ENCODE results near the gene BEX3.

BEX3 gene

GRCh38 chrX:103376118-103376978 lies at the start of gene BEX3:
TSS of gene BEX3 (plus strand) at chrX:103376538. CDS start at chrX:103377522, 984 bp downstream.
- DNase-seq (ENCODE audit: low read depth), result no peak
- peak within 1 kb of the TSS; percentile 68 for H3K4me3 ChIP-seq (ENCODE audit: low read depth, low read length)
- no peak for TF ChIP-seq CTCF (IDR thresholded peaks at IDR 0.05; ENCODE audit: control insufficient read depth, extremely low read depth, insufficient read depth)

DNA sequence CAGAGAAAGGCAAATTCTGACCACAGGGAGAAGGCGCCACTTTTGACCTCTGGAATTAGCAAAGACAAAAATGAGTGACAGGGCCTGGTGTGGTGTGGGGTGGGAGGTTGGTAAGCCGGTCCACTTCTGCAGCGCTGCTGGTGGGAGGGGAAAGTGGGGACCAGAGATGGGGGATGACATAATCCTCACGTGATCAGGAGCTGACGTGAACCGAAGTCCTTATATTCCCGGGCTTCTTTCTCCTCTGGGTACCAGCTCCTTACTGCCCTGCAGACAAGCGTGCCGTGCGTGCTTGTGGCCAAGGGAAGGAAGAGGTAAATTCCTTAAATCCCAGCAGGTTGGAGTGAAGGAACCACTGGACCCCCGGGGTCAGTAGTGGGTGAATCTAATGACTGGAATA lies 46.3 kb upstream of the BEX3 start, which contains the start of gene TCEAL7:
TSS of gene TCEAL7 (plus strand) at position 249 of the 400 bp plus-strand sequence. CDS start 1,165 bp downstream, outside the sequence.
- TF ChIP-seq CTCF (IDR thresholded peaks at IDR 0.05; ENCODE audit: control insufficient read depth, extremely low read depth, insufficient read depth), result no peak
- no peak for DNase-seq (ENCODE audit: low read depth)
- H3K4me3 ChIP-seq (ENCODE audit: low read depth, low read length), result no peak within 1 kb of the TSS

- no peak for TF ChIP-seq CTCF (IDR thresholded peaks at IDR 0.05; ENCODE audit: control insufficient read depth, extremely low read depth, insufficient read depth)
- H3K4me3 ChIP-seq (ENCODE audit: low read depth, low read length), result no peak overlapping the region
- no peak for DNase-seq (ENCODE audit: low read depth)
These were observed 45.6 kb upstream of the BEX3 start for GRCh38 chrX:103330681-103331288.

DNA sequence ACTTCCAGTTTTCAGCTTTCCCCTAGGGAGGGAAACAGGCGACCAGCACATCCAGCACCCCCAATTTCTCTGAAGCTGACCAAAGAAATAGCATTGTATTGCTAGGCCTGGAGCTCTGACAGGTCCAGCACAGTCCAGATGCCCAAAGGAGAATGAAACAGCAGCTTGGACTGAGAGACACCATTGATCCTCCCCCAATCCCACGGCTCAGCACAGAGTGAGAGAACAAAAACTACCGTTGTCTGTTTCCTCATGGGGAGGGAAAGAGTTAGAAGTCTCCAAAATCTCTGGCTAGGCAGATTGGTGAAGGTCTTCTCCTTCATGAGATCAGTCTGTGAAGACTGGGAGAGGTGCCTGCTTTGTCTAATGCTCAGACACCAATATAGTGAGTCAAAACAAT lies 37.7 kb upstream of the BEX3 start:
- TF ChIP-seq CTCF (IDR thresholded peaks at IDR 0.05; ENCODE audit: control insufficient read depth, extremely low read depth, insufficient read depth), result no peak
- DNase-seq (ENCODE audit: low read depth), result no peak
- H3K4me3 ChIP-seq (ENCODE audit: low read depth, low read length), result no peak overlapping the region

DNA sequence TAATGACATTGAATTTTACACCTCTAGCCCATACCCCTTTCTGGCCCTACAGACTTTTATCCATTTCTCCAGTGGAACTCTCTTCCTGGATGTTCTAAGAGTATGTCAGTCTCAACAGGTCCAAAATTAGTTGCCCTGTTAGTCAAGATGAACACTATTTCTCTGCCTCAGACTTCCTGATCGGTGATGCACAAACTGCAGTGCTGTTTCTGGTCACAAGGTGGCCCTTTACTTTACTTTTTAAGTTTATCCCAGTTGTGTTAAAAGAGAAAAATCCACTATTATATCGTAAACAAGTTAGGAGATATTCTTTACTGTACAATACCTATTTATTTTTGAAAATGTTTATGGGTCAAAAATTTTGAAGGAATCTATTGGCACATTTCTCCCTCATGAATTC lies 33.2 kb upstream of the BEX3 start:
- DNase-seq (ENCODE audit: low read depth), result no peak
- TF ChIP-seq CTCF (IDR thresholded peaks at IDR 0.05; ENCODE audit: control insufficient read depth, extremely low read depth, insufficient read depth), result peak; percentile 52
- H3K4me3 ChIP-seq (ENCODE audit: low read depth, low read length), result no peak overlapping the region

GRCh38 chrX:103344606-103345005 lies 31.7 kb upstream of the BEX3 start:
- H3K4me3 ChIP-seq (ENCODE audit: low read depth, low read length), result no peak overlapping the region
- no peak for TF ChIP-seq CTCF (IDR thresholded peaks at IDR 0.05; ENCODE audit: control insufficient read depth, extremely low read depth, insufficient read depth)
- no peak for DNase-seq (ENCODE audit: low read depth)

All from LNCaP clone FGC (cell line).